CD14-positive monocyte (primary cell): Measurements from ENCODE around the gene IGFBP2. TPM values are rescaled to one million over a fixed set of nuclear protein-coding genes. Genes with fewer than 3 reads are reported as not detected.

Experiments
- DNase-seq, 3 donors: peaks; one replicate each; pipeline ENCODE4 v3.0.0-alpha.2; 2011 to 2022
- H2AFZ ChIP-seq: 2 replicates; pipeline ENCODE4 v1.6.0; 2012; ENCODE audit warnings: mild to moderate bottlenecking, low read depth, low read length, inconsistent platforms; ENCODE audit not compliant: insufficient read depth, poor library complexity, severe bottlenecking
- H3K27ac ChIP-seq, 2 donors: 1 replicate in 1 of 2; 2 replicates in 1 of 2; pipeline ENCODE4 v1.5.1; 2012 to 2013; ENCODE audit warnings: low read length in 2 of 2, control low read depth in 1 of 2, inconsistent platforms in 1 of 2, low read depth in 1 of 2, mild to moderate bottlenecking in 1 of 2
- H3K27me3 ChIP-seq, 2 donors: one replicate each; pipeline versions ENCODE4 v1.6.0 to v1.6.1; 2011 to 2013; ENCODE audit warnings: low read length in 2 of 2; ENCODE audit not compliant: control insufficient read depth in 2 of 2, insufficient read depth in 2 of 2
- H3K36me3 ChIP-seq, 2 donors: replicated peaks in 1 of 2; 1 replicate in 1 of 2; 2 replicates in 1 of 2; pipeline versions ENCODE4 v1.5.1 to v1.6.1; 2012 to 2013; ENCODE audit warnings: low read length in 2 of 2, control low read depth in 1 of 2, inconsistent platforms in 1 of 2, mild to moderate bottlenecking in 1 of 2; ENCODE audit not compliant: insufficient read depth in 2 of 2, control insufficient read depth in 1 of 2
- H3K4me1 ChIP-seq, 2 donors: 1 replicate in 1 of 2; 2 replicates in 1 of 2; pipeline versions ENCODE4 v1.5.1 to v1.6.1; 2012 to 2013; ENCODE audit warnings: low read length in 2 of 2, control low read depth in 1 of 2, inconsistent platforms in 1 of 2, mild to moderate bottlenecking in 1 of 2, moderate library complexity in 1 of 2; ENCODE audit not compliant: insufficient read depth in 2 of 2, control insufficient read depth in 1 of 2
- H3K4me2 ChIP-seq: replicated peaks from 2 replicates; pipeline ENCODE3; 2012; ENCODE audit warnings: low read length, moderate library complexity, mild to moderate bottlenecking; ENCODE audit not compliant: poor library complexity, severe bottlenecking; ENCODE audit errors: extremely low read depth
- H3K4me3 ChIP-seq, 3 experiments: fragments of 200-600 bp in 1 of 3; sonication (generic) in 1 of 3; replicated peaks in 1 of 3; 1 replicate in 2 of 3; 2 replicates in 1 of 3; pipeline ENCODE4 v1.5.1; 2011 to 2013; ENCODE audit warnings: low read length in 3 of 3, mild to moderate bottlenecking in 3 of 3, control low read depth in 2 of 3, low read depth in 2 of 3, inconsistent platforms in 1 of 3, moderate library complexity in 1 of 3
- H3K79me2 ChIP-seq: 2 replicates; pipeline ENCODE4 v1.6.0; 2012; ENCODE audit warnings: mild to moderate bottlenecking, control low read depth, inconsistent platforms, low read length, moderate library complexity; ENCODE audit not compliant: insufficient read depth
- H3K9ac ChIP-seq: 2 replicates; pipeline ENCODE4 v1.6.0; 2017; ENCODE audit warnings: low read length, mild to moderate bottlenecking; ENCODE audit not compliant: insufficient read depth, poor library complexity, severe bottlenecking
- H3K9me3 ChIP-seq, 2 donors: replicated peaks in 1 of 2; 1 replicate in 1 of 2; 2 replicates in 1 of 2; pipeline versions ENCODE4 v1.5.1 to v1.6.1; 2012 to 2013; ENCODE audit warnings: low read length in 2 of 2, control low read depth in 1 of 2; ENCODE audit not compliant: control insufficient read depth in 1 of 2, insufficient read depth in 1 of 2
- H4K20me1 ChIP-seq: 2 replicates; pipeline ENCODE4 v1.6.0; 2012; ENCODE audit warnings: mild to moderate bottlenecking, low read length, control low read depth, moderate library complexity; ENCODE audit not compliant: insufficient read depth
- H3K27ac Mint-ChIP-seq, 7 donors: one replicate each; pipeline ENCODE4 v1.8.0; 2020; ENCODE audit warnings: mild to moderate bottlenecking in 7 of 7, mixed read lengths in 7 of 7, moderate library complexity in 6 of 7, inconsistent platforms in 2 of 7
- H3K27me3 Mint-ChIP-seq, 3 donors: one replicate each; pipeline ENCODE4 v1.8.0; 2021 to 2022; ENCODE audit warnings: low read depth in 3 of 3, mild to moderate bottlenecking in 3 of 3, mixed read lengths in 3 of 3, moderate library complexity in 3 of 3, inconsistent platforms in 1 of 3
- H3K36me3 Mint-ChIP-seq, 2 donors: one replicate each; pipeline ENCODE4 v1.8.0; 2020; ENCODE audit warnings: mixed read lengths in 2 of 2, inconsistent platforms in 1 of 2, mild to moderate bottlenecking in 1 of 2
- H3K4me1 Mint-ChIP-seq: one replicate; pipeline ENCODE4 v1.8.0; 2020; ENCODE audit warnings: mild to moderate bottlenecking, mixed read lengths
- H3K4me3 Mint-ChIP-seq, 2 donors: one replicate each; pipeline ENCODE4 v1.8.0; 2020; ENCODE audit warnings: mild to moderate bottlenecking in 2 of 2, mixed read lengths in 2 of 2, moderate library complexity in 1 of 2
- H3K9me3 Mint-ChIP-seq, 7 donors: one replicate each; pipeline ENCODE4 v1.8.0; 2020 to 2022; ENCODE audit warnings: mixed read lengths in 7 of 7, mild to moderate bottlenecking in 6 of 7, moderate library complexity in 6 of 7, inconsistent platforms in 2 of 7
- CTCF ChIP-seq: fragments of 200-600 bp; IDR thresholded peaks from one replicate; pipeline ENCODE4 v1.8.0; 2022; ENCODE audit warnings: antibody characterized with exemption, mild to moderate bottlenecking
- WGBS: methylation state at CpG from one replicate; pipeline ENCODE4 v1.1.5; 2013; ENCODE audit warnings: missing lambda C conversion rate; ENCODE audit not compliant: insufficient coverage; 5-methylcytosine and 5-hydroxymethylcytosine counted together
- intact Hi-C, 2 donors: fragments of 100-400 bp; cut with micrococcal nuclease; formaldehyde crosslinking; loops; one replicate each; pipeline versions ENCODE4 v1.15.0 to v1.15.1; 2023
- polyA plus RNA-seq, 3 donors: library from polyadenylated mRNA; depleted of rRNA in 1 of 3; unstranded in 2 of 3; stranded (reverse) in 1 of 3; fragments of 300-500 nt in 2 of 3; fragments of >200 nt in 1 of 3; fragmentation: Illumina TruSeq in 2 of 3; gene quantifications; 1 replicate in 2 of 3; 2 replicates in 1 of 3; pipeline ENCODE4 v1.2.3, GENCODE V29; 2012 to 2021

Gene IGFBP2
- polyA plus RNA-seq, 3 donors: 1.6 TPM; not detected in 2

GRCh38 chr2:216626168-216626874 is 6.9 kb upstream of the IGFBP2 start:
- Mint-ChIP-seq H3K4me1 (no peaks in the 10 kb centered on the region), H3K27ac (no peak overlapping the region), H3K27me3 (peaks cover 6 to 19% (median 15%) of the 10 kb centered on the region in 3 donors), H3K9me3 (peaks cover 0 to 9% (median 3%) of the 10 kb centered on the region in 7 donors), H3K4me3 (no peak overlapping the region), H3K36me3 (no peaks in the 10 kb centered on the region)
- H3K36me3 ChIP-seq: no peaks in the 10 kb centered on the region
- H3K4me2 ChIP-seq: no peak overlapping the region
- H3K27ac ChIP-seq: no peak overlapping the region
- no peak overlapping the region for H2AFZ ChIP-seq
- no peaks in the 10 kb centered on the region for H4K20me1 ChIP-seq
- no peak overlapping the region for H3K4me3 ChIP-seq
- peaks cover 0 to 3% of the 10 kb centered on the region in 2 donors for H3K27me3 ChIP-seq
- H3K9me3 ChIP-seq: no peaks in the 10 kb centered on the region
- H3K9ac ChIP-seq: no peak overlapping the region
- no peak for TF ChIP-seq CTCF
- intact Hi-C loops: no loop called here
- H3K4me1 ChIP-seq: no peaks in the 10 kb centered on the region
- WGBS: 100% methylated on average over 1 of the region's 7 CpGs
- no peaks in the 10 kb centered on the region for H3K79me2 ChIP-seq
- no peak for DNase-seq

GRCh38 chr2:216626875-216627245 is 6.4 kb upstream of the IGFBP2 start:
- no peak overlapping the region for H3K27ac ChIP-seq
- H3K4me1 ChIP-seq: no peaks in the 10 kb centered on the region
- 60% methylated on average over 1 of the region's 2 CpGs for WGBS
- no peaks in the 10 kb centered on the region for H4K20me1 ChIP-seq
- TF ChIP-seq CTCF: no peak
- H3K4me3 ChIP-seq: no peak overlapping the region
- no peak overlapping the region for H2AFZ ChIP-seq
- intact Hi-C loops: no loop called here
- Mint-ChIP-seq H3K36me3 (peaks cover 0 to 1% of the 10 kb centered on the region in 2 donors), H3K27me3 (peaks cover 11 to 24% (median 20%) of the 10 kb centered on the region in 3 donors), H3K4me1 (no peaks in the 10 kb centered on the region), H3K27ac (no peak overlapping the region), H3K4me3 (no peak overlapping the region), H3K9me3 (peaks cover 0 to 9% (median 3%) of the 10 kb centered on the region in 7 donors)
- H3K79me2 ChIP-seq: no peaks in the 10 kb centered on the region
- no peak for DNase-seq
- no peaks in the 10 kb centered on the region for H3K9me3 ChIP-seq
- no peaks in the 10 kb centered on the region for H3K36me3 ChIP-seq
- H3K27me3 ChIP-seq: peaks cover 0 to 5% of the 10 kb centered on the region in 2 donors
- no peak overlapping the region for H3K4me2 ChIP-seq
- H3K9ac ChIP-seq: no peak overlapping the region
